Measurements from ENCODE around the gene CFAP141. TPM values are rescaled to one million over a fixed set of nuclear protein-coding genes. Genes with fewer than 3 reads are reported as not detected.

Gene CFAP141
- total RNA-seq, 1 experiment from 2014 or later, result not detected

- no peak for DNase-seq
- H3K9ac ChIP-seq (ENCODE audit: low read length), result no peak overlapping the region
- no peaks in the 10 kb centered on the region for H4K20me1 ChIP-seq (ENCODE audit: insufficient read depth, low read depth, low read length)
- H3K27ac ChIP-seq (ENCODE audit: low read length), result no peak overlapping the region
- H3K36me3 ChIP-seq (ENCODE audit: insufficient read depth, low read length), result no peaks in the 10 kb centered on the region
- no peaks in the 10 kb centered on the region for H3K9me2 ChIP-seq (replicated peaks; ENCODE audit: insufficient read depth, low read length)
- peaks cover 5% of the 10 kb centered on the region for H3K4me1 ChIP-seq (ENCODE audit: low read length)
- H2AFZ ChIP-seq (ENCODE audit: low read length), result no peak overlapping the region
- no peak overlapping the region for H3K4me3 ChIP-seq (ENCODE audit: low read length)
- H3K4me2 ChIP-seq (ENCODE audit: low read depth, low read length, poor library complexity, severe bottlenecking), result no peak overlapping the region
- no peaks in the 10 kb centered on the region for H3K27me3 ChIP-seq (ENCODE audit: low read length)
- no peaks in the 10 kb centered on the region for H3K79me2 ChIP-seq (ENCODE audit: low read length)
- H3K9me3 ChIP-seq (ENCODE audit: low read length), result no peaks in the 10 kb centered on the region
Observed at GRCh38 chr1:154199563-154199879, 6.6 kb downstream of the CFAP141 start.

GRCh38 chr1:154198756-154199562, 7.2 kb downstream of the CFAP141 start:
- Histone ChIP-seq H3K36me3 (ENCODE audit: insufficient read depth, low read length) (no peaks in the 10 kb centered on the region), H3K9me3 (ENCODE audit: low read length) (no peaks in the 10 kb centered on the region), H3K4me3 (ENCODE audit: low read length) (no peak overlapping the region), H2AFZ (ENCODE audit: low read length) (peak overlapping the region; percentile 61; the same call in 1 of the 2 replicates), H3K9me2 (replicated peaks; ENCODE audit: insufficient read depth, low read length) (no peaks in the 10 kb centered on the region), H3K79me2 (ENCODE audit: low read length) (no peaks in the 10 kb centered on the region), H3K4me2 (ENCODE audit: low read depth, low read length, poor library complexity, severe bottlenecking) (no peak overlapping the region), H3K9ac (ENCODE audit: low read length) (no peak overlapping the region), H3K27me3 (ENCODE audit: low read length) (no peaks in the 10 kb centered on the region), H3K4me1 (ENCODE audit: low read length) (peaks cover 11% of the 10 kb centered on the region), H4K20me1 (ENCODE audit: insufficient read depth, low read depth, low read length) (no peaks in the 10 kb centered on the region), H3K27ac (ENCODE audit: low read length) (no peak overlapping the region)
- DNase-seq, result peak; percentile 81

GRCh38 chr1:154193821-154194220, 12.3 kb downstream of the CFAP141 start:
- no peaks in the 10 kb centered on the region for H3K9me3 ChIP-seq (ENCODE audit: low read length)
- peaks cover 17% of the 10 kb centered on the region for H3K4me1 ChIP-seq (ENCODE audit: low read length)
- no peak overlapping the region for H3K4me3 ChIP-seq (ENCODE audit: low read length)
- no peak overlapping the region for H3K27ac ChIP-seq (ENCODE audit: low read length)
- peak overlapping the region; percentile 36; the same call in 1 of the 2 replicates for H3K9ac ChIP-seq (ENCODE audit: low read length)
- peak overlapping the region; percentile 24 for H3K4me2 ChIP-seq (ENCODE audit: low read depth, low read length, poor library complexity, severe bottlenecking)
- H3K27me3 ChIP-seq (ENCODE audit: low read length), result no peaks in the 10 kb centered on the region
- no peaks in the 10 kb centered on the region for H4K20me1 ChIP-seq (ENCODE audit: insufficient read depth, low read depth, low read length)
- DNase-seq, result no peak
- H3K36me3 ChIP-seq (ENCODE audit: insufficient read depth, low read length), result no peaks in the 10 kb centered on the region
- H3K9me2 ChIP-seq (replicated peaks; ENCODE audit: insufficient read depth, low read length), result no peaks in the 10 kb centered on the region
- H3K79me2 ChIP-seq (ENCODE audit: low read length), result no peaks in the 10 kb centered on the region
- H2AFZ ChIP-seq (ENCODE audit: low read length), result peak overlapping the region; percentile 87; the same call in 1 of the 2 replicates

- H3K27me3 ChIP-seq (ENCODE audit: low read length), result no peaks in the 10 kb centered on the region
- no peak overlapping the region for H3K27ac ChIP-seq (ENCODE audit: low read length)
- no peaks in the 10 kb centered on the region for H3K79me2 ChIP-seq (ENCODE audit: low read length)
- DNase-seq, result no peak
- no peaks in the 10 kb centered on the region for H3K9me2 ChIP-seq (replicated peaks; ENCODE audit: insufficient read depth, low read length)
- no peak overlapping the region for H2AFZ ChIP-seq (ENCODE audit: low read length)
- H3K9ac ChIP-seq (ENCODE audit: low read length), result no peak overlapping the region
- H3K9me3 ChIP-seq (ENCODE audit: low read length), result no peaks in the 10 kb centered on the region
- no peaks in the 10 kb centered on the region for H4K20me1 ChIP-seq (ENCODE audit: insufficient read depth, low read depth, low read length)
- peaks cover 21% of the 10 kb centered on the region for H3K4me1 ChIP-seq (ENCODE audit: low read length)
- no peaks in the 10 kb centered on the region for H3K36me3 ChIP-seq (ENCODE audit: insufficient read depth, low read length)
- no peak overlapping the region for H3K4me2 ChIP-seq (ENCODE audit: low read depth, low read length, poor library complexity, severe bottlenecking)
- H3K4me3 ChIP-seq (ENCODE audit: low read length), result no peak overlapping the region
Observed at GRCh38 chr1:154192476-154192875, 13.7 kb downstream of the CFAP141 start.

GRCh38 chr1:154191990-154192461, 14.1 kb downstream of the CFAP141 start, which contains the start of gene TPM3:
Gene TPM3, minus strand, starts transcription at chr1:154192100. Its CDS starts 82 bp downstream, at chr1:154192018.
- H3K27ac ChIP-seq (ENCODE audit: low read length), result no peak within 1 kb of the TSS
- no peaks in the 10 kb centered on the region for H3K9me2 ChIP-seq (replicated peaks; ENCODE audit: insufficient read depth, low read length)
- H3K79me2 ChIP-seq (ENCODE audit: low read length), result no peaks in the 10 kb centered on the region
- no peak within 1 kb of the TSS for H3K9ac ChIP-seq (ENCODE audit: low read length)
- no peak for DNase-seq
- no peak within 1 kb of the TSS for H3K4me2 ChIP-seq (ENCODE audit: low read depth, low read length, poor library complexity, severe bottlenecking)
- H3K36me3 ChIP-seq (ENCODE audit: insufficient read depth, low read length), result no peaks in the 10 kb centered on the region
- H2AFZ ChIP-seq (ENCODE audit: low read length), result no peak within 1 kb of the TSS
- no peaks in the 10 kb centered on the region for H4K20me1 ChIP-seq (ENCODE audit: insufficient read depth, low read depth, low read length)
- H3K4me3 ChIP-seq (ENCODE audit: low read length), result no peak within 1 kb of the TSS
- no peaks in the 10 kb centered on the region for H3K27me3 ChIP-seq (ENCODE audit: low read length)
- no peaks in the 10 kb centered on the region for H3K9me3 ChIP-seq (ENCODE audit: low read length)
- peaks cover 26% of the 10 kb centered on the region for H3K4me1 ChIP-seq (ENCODE audit: low read length)

GRCh38 chr1:154190550-154190949, 15.6 kb downstream of the CFAP141 start:
- H3K36me3 ChIP-seq (ENCODE audit: insufficient read depth, low read length), result no peaks in the 10 kb centered on the region
- no peak overlapping the region for H3K27ac ChIP-seq (ENCODE audit: low read length)
- H3K9me2 ChIP-seq (replicated peaks; ENCODE audit: insufficient read depth, low read length), result no peaks in the 10 kb centered on the region
- H3K4me1 ChIP-seq (ENCODE audit: low read length), result peaks cover 29% of the 10 kb centered on the region
- no peak overlapping the region for H3K4me2 ChIP-seq (ENCODE audit: low read depth, low read length, poor library complexity, severe bottlenecking)
- no peak overlapping the region for H3K9ac ChIP-seq (ENCODE audit: low read length)
- H2AFZ ChIP-seq (ENCODE audit: low read length), result no peak overlapping the region
- no peaks in the 10 kb centered on the region for H3K9me3 ChIP-seq (ENCODE audit: low read length)
- H3K4me3 ChIP-seq (ENCODE audit: low read length), result no peak overlapping the region
- no peak for DNase-seq
- no peaks in the 10 kb centered on the region for H3K27me3 ChIP-seq (ENCODE audit: low read length)
- no peaks in the 10 kb centered on the region for H3K79me2 ChIP-seq (ENCODE audit: low read length)
- no peaks in the 10 kb centered on the region for H4K20me1 ChIP-seq (ENCODE audit: insufficient read depth, low read depth, low read length)

GRCh38 chr1:154186852-154187501, 19.2 kb downstream of the CFAP141 start:
- Histone ChIP-seq H3K4me2 (ENCODE audit: low read depth, low read length, poor library complexity, severe bottlenecking) (peak overlapping the region; percentile 27), H3K79me2 (ENCODE audit: low read length) (peaks cover 10% of the 10 kb centered on the region), H4K20me1 (ENCODE audit: insufficient read depth, low read depth, low read length) (peaks cover 3% of the 10 kb centered on the region), H3K27me3 (ENCODE audit: low read length) (no peaks in the 10 kb centered on the region), H3K4me1 (ENCODE audit: low read length) (peaks cover 21% of the 10 kb centered on the region), H3K4me3 (ENCODE audit: low read length) (no peak overlapping the region), H3K9me2 (replicated peaks; ENCODE audit: insufficient read depth, low read length) (no peaks in the 10 kb centered on the region), H3K9ac (ENCODE audit: low read length) (peak overlapping the region; percentile 16; the same call in 1 of the 2 replicates), H3K9me3 (ENCODE audit: low read length) (no peaks in the 10 kb centered on the region), H3K36me3 (ENCODE audit: insufficient read depth, low read length) (no peaks in the 10 kb centered on the region), H3K27ac (ENCODE audit: low read length) (no peak overlapping the region), H2AFZ (ENCODE audit: low read length) (peak overlapping the region; percentile 53; the same call in 1 of the 2 replicates)
- DNase-seq, result no peak

GRCh38 chr1:154186177-154186576, 20.0 kb downstream of the CFAP141 start:
- Histone ChIP-seq H4K20me1 (ENCODE audit: insufficient read depth, low read depth, low read length) (peaks cover 8% of the 10 kb centered on the region), H3K9ac (ENCODE audit: low read length) (no peak overlapping the region), H2AFZ (ENCODE audit: low read length) (no peak overlapping the region), H3K9me3 (ENCODE audit: low read length) (no peaks in the 10 kb centered on the region), H3K4me3 (ENCODE audit: low read length) (no peak overlapping the region), H3K36me3 (ENCODE audit: insufficient read depth, low read length) (no peaks in the 10 kb centered on the region), H3K79me2 (ENCODE audit: low read length) (peaks cover 18% of the 10 kb centered on the region), H3K9me2 (replicated peaks; ENCODE audit: insufficient read depth, low read length) (no peaks in the 10 kb centered on the region), H3K4me1 (ENCODE audit: low read length) (peaks cover 26% of the 10 kb centered on the region), H3K27ac (ENCODE audit: low read length) (no peak overlapping the region), H3K27me3 (ENCODE audit: low read length) (no peaks in the 10 kb centered on the region), H3K4me2 (ENCODE audit: low read depth, low read length, poor library complexity, severe bottlenecking) (no peak overlapping the region)
- peak; percentile 88 for DNase-seq
